Adrenal gland (tissue), 12 donors: ENCODE results near the gene PALM. TPM values are rescaled to one million over a fixed set of nuclear protein-coding genes. Genes with fewer than 3 reads are reported as not detected.

ENCODE experiments used
- DNase-seq, 7 donors: peaks; one replicate each; pipeline ENCODE4 v3.0.0-alpha.2; 2019 to 2020
- H3K27ac ChIP-seq, 5 donors: fragments of 200-600 bp; sonication (generic) in 4 of 5; 1 replicate in 3 of 5; 2 replicates in 2 of 5; pipeline versions ENCODE4 v1.5.1 to v1.8.0; 2016 to 2020; ENCODE audit warnings: mild to moderate bottlenecking in 1 of 5
- H3K27me3 ChIP-seq: fragments of 200-600 bp; 2 replicates; pipeline ENCODE4 v1.8.0; 2021
- H3K36me3 ChIP-seq, 2 donors: fragments of 200-600 bp; replicated peaks in 1 of 2; 1 replicate in 1 of 2; 2 replicates in 1 of 2; pipeline versions ENCODE4 v1.5.1 to v1.8.0; 2018 to 2022
- H3K4me1 ChIP-seq, 2 donors: fragments of 200-600 bp; replicated peaks in 1 of 2; 1 replicate in 1 of 2; 2 replicates in 1 of 2; pipeline versions ENCODE4 v1.5.1 to v1.8.0; 2018 to 2021
- H3K4me3 ChIP-seq, 4 donors: fragments of 200-600 bp; sonication (generic) in 3 of 4; one replicate each; pipeline ENCODE4 v1.5.1; 2016 to 2018
- H3K9me3 ChIP-seq, 3 donors: fragments of 200-600 bp; sonication (generic) in 1 of 3; replicated peaks in 1 of 3; 1 replicate in 2 of 3; 2 replicates in 1 of 3; pipeline versions ENCODE4 v1.5.1 to v1.8.0; 2016 to 2021
- CTCF ChIP-seq, 6 experiments: fragments of 450-650 bp in 4 of 6; fragments of 200-600 bp in 2 of 6; sonication (generic) in 1 of 6; IDR thresholded peaks; 1 replicate in 5 of 6; 2 replicates in 1 of 6; pipeline versions ENCODE4 v1.5.1 to v1.8.0; 2016 to 2021; ENCODE audit warnings: antibody characterized with exemption in 6 of 6, mild to moderate bottlenecking in 2 of 6, moderate library complexity in 1 of 6
- POLR2A ChIP-seq, 2 donors: fragments of 450-650 bp; IDR thresholded peaks; one replicate each; pipeline ENCODE4 v1.6.1; 2017; ENCODE audit warnings: antibody characterized with exemption in 2 of 2, mild to moderate bottlenecking in 2 of 2, moderate library complexity in 1 of 2
- whole genome bisulfite sequencing, 4 donors: extraction: QIAGEN DNeasy Blood & Tissue Kit in 2 of 4; methylation state at CpG; one replicate each; pipeline versions ENCODE4 v1.1.5 to v1.1.7; 2013 to 2017; 5-methylcytosine and 5-hydroxymethylcytosine counted together
- intact Hi-C, 2 donors: fragments of 100-400 bp; cut with DNase I; formaldehyde crosslinking; loops; one replicate each; pipeline versions ENCODE4 v1.14.1 to v1.15.0; 2022 to 2023
- polyA plus RNA-seq, 3 donors: library from polyadenylated mRNA; stranded (reverse); fragments of 200-250 nt in 2 of 3; fragments of 350-450 nt in 1 of 3; fragmentation: Illumina TruSeq in 1 of 3; extraction: RNeasy Lipid Tissue Mini Kit (QIAGEN cat#74804) in 1 of 3; gene quantifications; one replicate each; pipeline ENCODE4 v1.2.3, GENCODE V29; 2013 to 2014
- total RNA-seq, 9 donors: library from RNA; depleted of rRNA in 4 of 9; stranded (reverse); fragments of >200 nt in 4 of 9; fragments of 120-200 nt in 1 of 9; fragmentation: NEBNext Ultra II Directional in 1 of 9; extraction: Animal tissue kit (Norgen Biotek cat#: 25700) in 1 of 9; gene quantifications; one replicate each; pipeline versions ENCODE4 v1.1.0 to v1.2.4, GENCODE V29; 2013 to 2023
- donor health status: healthy with polysubstance abuse.
- donor health status: Bipolar disorder and iron deficiency.
- donor health status: DM: yes; HTN: yes; CAD: no.
- donor health status: DM: no; HTN: no; CAD: no.
- donor health status: DM: no; HTN: no; CAD: no.
- donor health status: DM: yes; HTN: yes; CAD: no.

PALM gene
- total and polyA plus RNA-seq, 12 donors = 3.9 to 72.2 (median 50.1) TPM

DNA sequence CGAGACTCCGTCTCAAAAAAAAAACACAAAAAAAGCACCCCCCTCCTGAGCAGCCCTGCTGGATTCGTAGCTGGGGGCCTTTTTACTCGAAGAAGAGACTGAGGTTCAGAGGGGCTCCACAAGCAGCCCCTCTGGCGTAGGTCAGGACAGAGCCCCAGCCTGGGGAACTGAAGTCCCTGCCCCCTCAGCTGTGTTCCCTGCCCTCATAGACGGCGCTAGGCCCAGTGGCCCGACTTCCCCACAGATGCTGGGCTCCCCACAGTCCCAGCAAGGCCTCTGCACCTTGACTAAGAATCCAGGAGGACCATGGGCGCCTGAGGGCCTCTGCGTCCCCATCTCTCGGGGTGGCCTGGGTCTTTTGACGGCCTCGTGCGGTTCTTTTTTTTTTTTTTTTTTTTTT lies 41.1 kb downstream of the PALM start:
- H3K9me3 ChIP-seq = no peaks in the 10 kb centered on the region
- no peaks in the 10 kb centered on the region for H3K36me3 ChIP-seq
- DNase-seq = no peak
- H3K4me3 ChIP-seq = no peak overlapping the region
- no peak for TF ChIP-seq CTCF (IDR thresholded peaks at IDR 0.05)
- no peak for TF ChIP-seq POLR2A (IDR thresholded peaks at IDR 0.05)
- H3K27ac ChIP-seq = no peak overlapping the region
- H3K27me3 ChIP-seq = no peaks in the 10 kb centered on the region
- intact Hi-C loops = no loop called here
- no peaks in the 10 kb centered on the region for H3K4me1 ChIP-seq
- 76 to 84% (median 78%) methylated on average over 14 of the region's 14 CpGs for WGBS, 4 donors

DNA sequence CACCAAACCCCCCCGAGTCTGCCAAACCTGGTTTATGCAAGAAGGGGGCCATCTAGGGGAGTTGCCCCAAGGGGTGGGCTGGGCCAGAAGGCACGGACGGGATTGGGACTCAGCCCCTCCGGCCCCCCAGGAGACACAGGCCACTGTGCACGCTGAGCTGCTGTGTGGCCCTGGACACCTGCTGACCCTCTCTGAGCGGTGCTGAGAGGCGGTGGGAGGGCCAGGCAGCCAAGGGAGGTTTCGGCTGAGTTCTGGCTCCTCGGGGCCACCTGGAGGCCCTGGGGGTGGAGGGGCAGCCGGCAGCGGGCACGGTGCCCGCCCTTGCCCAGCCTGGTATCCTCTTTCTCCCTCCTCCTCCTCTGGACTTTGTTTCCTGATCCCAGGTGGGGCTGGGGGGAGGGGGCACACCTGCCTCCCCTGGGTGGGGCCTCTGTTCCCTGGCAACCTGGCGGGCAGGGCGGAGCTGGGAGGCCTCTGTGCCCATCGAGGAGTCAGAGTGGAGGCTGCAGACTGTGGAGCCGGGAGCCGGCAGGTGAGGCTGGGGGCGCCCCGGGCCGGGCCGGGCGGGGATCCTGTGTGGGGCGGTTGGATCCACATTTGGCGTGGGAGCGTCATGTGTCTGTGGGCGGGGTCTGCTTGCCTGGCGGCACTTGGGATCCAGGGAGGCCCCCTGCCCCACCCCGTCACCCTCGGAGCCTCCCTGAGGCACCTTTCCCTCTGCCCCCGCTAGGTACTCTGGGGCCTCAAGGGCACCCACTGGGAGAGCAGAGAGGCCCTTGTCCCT lies 42.1 kb downstream of the PALM start, which contains the start of gene MISP:
MISP (plus strand) TSS at position 473 of the 784 bp plus-strand sequence. CDS start 5,835 bp downstream, outside the sequence.
- Histone ChIP-seq H3K4me3 (no peak within 1 kb of the TSS), H3K4me1 (no peaks in the 10 kb centered on the region), H3K27ac (peak within 1 kb of the TSS in 1 of 5 donors; percentile 17), H3K27me3 (no peaks in the 10 kb centered on the region), H3K36me3 (no peaks in the 10 kb centered on the region), H3K9me3 (no peaks in the 10 kb centered on the region)
- intact Hi-C loops = no loop called here
- 45 to 88% (median 63%) methylated on average over 4 to 31 of the region's 31 CpGs for WGBS, 4 donors
- DNase-seq = no peak
- TF ChIP-seq CTCF (IDR thresholded peaks at IDR 0.05) = no peak
- TF ChIP-seq POLR2A (IDR thresholded peaks at IDR 0.05) = no peak

GRCh38 chr19:751501-752341 lies 43.0 kb downstream of the PALM start:
- H3K36me3 ChIP-seq = no peaks in the 10 kb centered on the region
- no peaks in the 10 kb centered on the region for H3K27me3 ChIP-seq
- DNase-seq = peak in 1 of 7 donors; percentile 44
- TF ChIP-seq CTCF (IDR thresholded peaks at IDR 0.05) = no peak
- TF ChIP-seq POLR2A (IDR thresholded peaks at IDR 0.05) = no peak
- WGBS, 4 donors = 56 to 90% (median 63%) methylated on average over 7 to 30 of the region's 30 CpGs
- no peaks in the 10 kb centered on the region for H3K4me1 ChIP-seq
- intact Hi-C loops = no loop called here
- no peak overlapping the region for H3K4me3 ChIP-seq
- peak overlapping the region in 1 of 5 donors; percentile 17 for H3K27ac ChIP-seq
- H3K9me3 ChIP-seq = no peaks in the 10 kb centered on the region
